ENCODE measurements around the gene ARL10. TPM values are rescaled to one million over a fixed set of nuclear protein-coding genes. Genes with fewer than 3 reads are reported as not detected.

Gene ARL10
- polyA plus RNA-seq, 3 donors, result 0.04 to 0.93 TPM; not detected in 1

DNA sequence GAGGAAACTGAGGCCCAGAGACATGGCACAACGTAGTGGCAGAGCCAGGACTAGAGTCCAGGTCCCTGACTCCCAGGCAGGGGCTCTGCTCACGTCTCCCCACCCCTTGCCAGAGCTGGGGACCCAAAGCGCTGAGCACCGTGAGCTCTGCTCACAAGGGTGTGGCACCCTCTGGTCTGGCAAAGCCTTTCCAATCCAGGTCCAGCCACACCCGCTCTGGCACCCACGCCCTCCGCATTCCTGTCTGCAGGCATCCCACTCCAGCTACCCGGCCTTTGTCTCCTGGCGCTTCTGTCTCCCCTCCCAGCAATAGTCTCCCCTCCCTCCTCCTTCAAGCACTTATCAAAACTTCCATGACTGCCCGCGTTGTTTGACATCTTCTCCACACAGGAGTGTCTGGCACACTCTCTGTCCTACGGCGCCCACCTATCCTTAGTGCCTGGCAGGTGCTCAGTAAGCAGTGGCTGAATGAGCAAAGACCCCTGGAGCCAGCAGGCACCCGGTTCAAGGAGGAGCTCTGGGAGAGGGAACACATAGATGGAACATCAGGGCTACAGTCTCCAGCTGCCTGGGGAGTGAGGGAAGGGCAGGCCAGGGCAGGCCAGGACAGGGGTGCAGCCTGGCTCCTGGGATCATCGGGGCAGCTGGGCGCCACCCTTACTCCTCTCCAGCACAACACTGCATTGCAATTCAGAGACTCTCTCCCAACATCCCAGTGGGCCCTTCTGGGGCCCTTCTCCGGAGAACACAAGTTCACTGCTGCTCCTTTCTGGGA, 35.3 kb downstream of the ARL10 start:
- Histone ChIP-seq H3K79me2 (ENCODE audit: insufficient read depth, low read length) (no peaks in the 10 kb centered on the region), H2AFZ (ENCODE audit: insufficient read depth, low read depth, low read length, poor library complexity, severe bottlenecking) (no peak overlapping the region), H4K20me1 (ENCODE audit: insufficient read depth, low read length) (no peaks in the 10 kb centered on the region), H3K4me2 (replicated peaks; ENCODE audit: extremely low read depth, low read length, poor library complexity, severe bottlenecking) (no peak overlapping the region), H3K4me1 (ENCODE audit: control insufficient read depth in 1 of 2, insufficient read depth in 2 of 2, low read length in 2 of 2) (no peaks in the 10 kb centered on the region), H3K36me3 (replicated peaks in 1 of 2; ENCODE audit: control insufficient read depth in 1 of 2, insufficient read depth in 2 of 2, low read length in 2 of 2) (peaks cover 15 to 50% of the 10 kb centered on the region in 2 donors), H3K9me3 (replicated peaks in 1 of 2; ENCODE audit: control insufficient read depth in 1 of 2, insufficient read depth in 1 of 2, low read length in 2 of 2) (no peaks in the 10 kb centered on the region), H3K27me3 (ENCODE audit: control insufficient read depth in 2 of 2, insufficient read depth in 2 of 2, low read length in 2 of 2) (no peaks in the 10 kb centered on the region), H3K27ac (ENCODE audit: low read depth in 1 of 2, low read length in 2 of 2) (no peak overlapping the region), H3K4me3 (replicated peaks in 1 of 3; ENCODE audit: low read depth in 2 of 3, low read length in 3 of 3) (no peak overlapping the region), H3K9ac (ENCODE audit: insufficient read depth, low read length, poor library complexity, severe bottlenecking) (no peak overlapping the region)
- DNase-seq, result no peak
- Mint-ChIP-seq H3K27me3 (ENCODE audit: low read depth in 3 of 3) (peaks cover 0 to 4% (median 1%) of the 10 kb centered on the region in 3 donors), H3K27ac (no peak overlapping the region), H3K36me3 (peaks cover 45 to 74% of the 10 kb centered on the region in 2 donors), H3K9me3 (no peaks in the 10 kb centered on the region), H3K4me3 (no peak overlapping the region), H3K4me1 (no peaks in the 10 kb centered on the region)
- 95% methylated on average over 16 of the region's 17 CpGs for WGBS (ENCODE audit: insufficient coverage)
- intact Hi-C loops (cut with micrococcal nuclease), result no loop called here
- TF ChIP-seq, protein P1, sequence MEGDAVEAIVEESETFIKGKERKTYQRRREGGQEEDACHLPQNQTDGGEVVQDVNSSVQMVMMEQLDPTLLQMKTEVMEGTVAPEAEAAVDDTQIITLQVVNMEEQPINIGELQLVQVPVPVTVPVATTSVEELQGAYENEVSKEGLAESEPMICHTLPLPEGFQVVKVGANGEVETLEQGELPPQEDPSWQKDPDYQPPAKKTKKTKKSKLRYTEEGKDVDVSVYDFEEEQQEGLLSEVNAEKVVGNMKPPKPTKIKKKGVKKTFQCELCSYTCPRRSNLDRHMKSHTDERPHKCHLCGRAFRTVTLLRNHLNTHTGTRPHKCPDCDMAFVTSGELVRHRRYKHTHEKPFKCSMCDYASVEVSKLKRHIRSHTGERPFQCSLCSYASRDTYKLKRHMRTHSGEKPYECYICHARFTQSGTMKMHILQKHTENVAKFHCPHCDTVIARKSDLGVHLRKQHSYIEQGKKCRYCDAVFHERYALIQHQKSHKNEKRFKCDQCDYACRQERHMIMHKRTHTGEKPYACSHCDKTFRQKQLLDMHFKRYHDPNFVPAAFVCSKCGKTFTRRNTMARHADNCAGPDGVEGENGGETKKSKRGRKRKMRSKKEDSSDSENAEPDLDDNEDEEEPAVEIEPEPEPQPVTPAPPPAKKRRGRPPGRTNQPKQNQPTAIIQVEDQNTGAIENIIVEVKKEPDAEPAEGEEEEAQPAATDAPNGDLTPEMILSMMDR (IDR thresholded peaks at IDR 0.05), result no peak

DNA sequence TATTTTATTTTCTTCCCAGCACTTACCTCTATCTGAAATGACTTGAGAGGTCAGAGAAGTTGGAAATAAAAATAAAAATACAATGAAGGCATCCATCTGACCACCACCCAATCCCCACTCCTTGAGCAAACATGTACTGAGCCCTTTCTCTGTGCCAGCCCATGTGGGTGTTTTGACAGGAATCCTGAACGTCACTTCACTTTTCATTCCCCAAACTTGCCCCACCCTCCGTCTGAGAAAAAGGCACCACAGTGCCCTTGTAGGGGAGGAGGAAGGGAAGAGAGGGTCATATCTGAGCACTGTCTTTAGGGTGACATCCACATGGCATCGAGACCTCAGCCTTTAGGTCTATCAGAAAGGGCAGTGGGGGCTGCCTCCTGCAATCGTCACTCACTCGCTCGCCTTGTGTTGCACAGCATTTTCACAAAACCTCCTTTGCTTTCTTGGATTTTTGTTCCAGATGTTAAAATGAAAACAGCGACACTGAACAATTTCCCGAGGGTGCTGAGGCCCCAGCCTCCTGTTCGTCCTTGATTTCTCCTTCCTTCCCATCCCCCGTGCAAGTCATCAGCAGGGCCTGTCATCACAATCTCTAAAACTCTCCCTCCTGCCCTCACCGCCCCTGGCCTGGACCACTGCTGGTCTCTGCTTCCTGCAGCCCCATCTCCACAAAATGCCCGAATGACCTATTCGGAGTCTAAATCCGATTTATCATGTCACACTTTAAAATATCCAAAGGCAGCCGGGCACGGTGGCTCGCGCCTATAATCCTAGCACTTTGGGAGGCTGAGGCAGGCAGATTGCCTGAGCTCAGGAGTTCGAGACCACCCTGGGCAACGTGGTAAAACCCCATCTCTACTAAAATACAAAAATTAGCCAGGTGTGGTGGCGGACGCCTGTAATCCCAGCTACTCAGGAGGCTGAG, 36.3 kb downstream of the ARL10 start:
- H3K27me3 Mint-ChIP-seq (ENCODE audit: low read depth in 3 of 3), result peaks cover 0 to 4% (median 1%) of the 10 kb centered on the region in 3 donors
- peak overlapping the region in 2 of 7 donors; percentile 57 to 68 for H3K27ac Mint-ChIP-seq
- Histone ChIP-seq H2AFZ (ENCODE audit: insufficient read depth, low read depth, low read length, poor library complexity, severe bottlenecking) (no peak overlapping the region), H3K36me3 (replicated peaks in 1 of 2; ENCODE audit: control insufficient read depth in 1 of 2, insufficient read depth in 2 of 2, low read length in 2 of 2) (peaks cover 22 to 51% of the 10 kb centered on the region in 2 donors), H3K4me3 (replicated peaks in 1 of 3; ENCODE audit: low read depth in 2 of 3, low read length in 3 of 3) (no peak overlapping the region), H3K79me2 (ENCODE audit: insufficient read depth, low read length) (no peaks in the 10 kb centered on the region), H3K9ac (ENCODE audit: insufficient read depth, low read length, poor library complexity, severe bottlenecking) (no peak overlapping the region), H3K4me1 (ENCODE audit: control insufficient read depth in 1 of 2, insufficient read depth in 2 of 2, low read length in 2 of 2) (no peaks in the 10 kb centered on the region), H3K9me3 (replicated peaks in 1 of 2; ENCODE audit: control insufficient read depth in 1 of 2, insufficient read depth in 1 of 2, low read length in 2 of 2) (no peaks in the 10 kb centered on the region), H3K27ac (ENCODE audit: low read depth in 1 of 2, low read length in 2 of 2) (no peak overlapping the region), H4K20me1 (ENCODE audit: insufficient read depth, low read length) (no peaks in the 10 kb centered on the region), H3K27me3 (ENCODE audit: control insufficient read depth in 2 of 2, insufficient read depth in 2 of 2, low read length in 2 of 2) (no peaks in the 10 kb centered on the region), H3K4me2 (replicated peaks; ENCODE audit: extremely low read depth, low read length, poor library complexity, severe bottlenecking) (no peak overlapping the region)
- H3K4me1 Mint-ChIP-seq, result no peaks in the 10 kb centered on the region
- H3K4me3 Mint-ChIP-seq, result no peak overlapping the region
- H3K9me3 Mint-ChIP-seq, result no peaks in the 10 kb centered on the region
- TF ChIP-seq, protein P1 (IDR thresholded peaks at IDR 0.05), result no peak
- H3K36me3 Mint-ChIP-seq, result peaks cover 51 to 75% of the 10 kb centered on the region in 2 donors
- WGBS (ENCODE audit: insufficient coverage), result 96% methylated on average over 18 of the region's 22 CpGs
- intact Hi-C loops (cut with micrococcal nuclease), result no loop called here
- DNase-seq, result no peak
